AG20443 (cell line): ENCODE results near the gene MAGI1.
A peak's percentile ranks its signal among the peaks of the same experiment; 100 is the strongest.

Source experiments
- DNase-seq: peaks from one replicate; pipeline ENCODE4 v3.0.0; 2012; ENCODE audit warnings: low spot score, mixed read lengths

Gene MAGI1

DNA sequence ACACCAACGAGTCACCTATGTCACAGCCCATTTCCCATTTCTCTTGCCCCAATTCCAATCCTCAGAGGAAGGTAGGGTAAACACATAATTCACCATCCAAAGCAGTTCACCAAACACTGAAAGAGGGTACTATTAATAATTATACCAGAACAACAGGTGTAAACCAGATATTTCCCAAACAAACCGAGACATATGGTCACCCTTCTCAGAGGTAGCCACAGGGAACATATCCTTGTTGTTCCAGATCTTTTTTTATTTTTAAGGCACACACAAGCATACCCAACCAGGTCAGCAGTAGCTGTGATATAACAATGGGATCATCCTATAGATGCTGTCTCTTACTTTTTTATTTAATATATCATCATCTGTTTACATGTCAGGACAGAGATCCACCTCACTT, 24.7 kb downstream of the MAGI1 start:
- DNase-seq = no peak

DNA sequence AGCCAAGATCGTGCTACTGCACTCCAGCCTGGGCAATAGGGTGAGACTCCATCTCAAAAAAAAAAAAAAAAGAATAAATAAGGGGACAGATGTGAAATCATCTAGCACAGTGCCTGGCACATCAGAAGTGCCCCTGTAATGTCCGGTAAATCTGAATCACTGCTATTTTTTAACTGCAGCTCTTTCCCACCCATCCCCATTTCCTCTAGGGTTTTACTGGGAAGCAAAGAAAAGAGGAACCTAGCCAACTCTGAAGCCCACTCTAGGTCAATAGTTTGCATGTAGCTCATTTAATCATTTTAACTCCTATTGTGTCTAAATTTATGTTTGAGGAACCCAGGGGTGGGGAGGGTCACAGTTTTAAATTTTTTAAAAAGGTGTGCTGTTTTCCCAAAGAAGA, 26.0 kb downstream of the MAGI1 start:
- DNase-seq = no peak

DNA sequence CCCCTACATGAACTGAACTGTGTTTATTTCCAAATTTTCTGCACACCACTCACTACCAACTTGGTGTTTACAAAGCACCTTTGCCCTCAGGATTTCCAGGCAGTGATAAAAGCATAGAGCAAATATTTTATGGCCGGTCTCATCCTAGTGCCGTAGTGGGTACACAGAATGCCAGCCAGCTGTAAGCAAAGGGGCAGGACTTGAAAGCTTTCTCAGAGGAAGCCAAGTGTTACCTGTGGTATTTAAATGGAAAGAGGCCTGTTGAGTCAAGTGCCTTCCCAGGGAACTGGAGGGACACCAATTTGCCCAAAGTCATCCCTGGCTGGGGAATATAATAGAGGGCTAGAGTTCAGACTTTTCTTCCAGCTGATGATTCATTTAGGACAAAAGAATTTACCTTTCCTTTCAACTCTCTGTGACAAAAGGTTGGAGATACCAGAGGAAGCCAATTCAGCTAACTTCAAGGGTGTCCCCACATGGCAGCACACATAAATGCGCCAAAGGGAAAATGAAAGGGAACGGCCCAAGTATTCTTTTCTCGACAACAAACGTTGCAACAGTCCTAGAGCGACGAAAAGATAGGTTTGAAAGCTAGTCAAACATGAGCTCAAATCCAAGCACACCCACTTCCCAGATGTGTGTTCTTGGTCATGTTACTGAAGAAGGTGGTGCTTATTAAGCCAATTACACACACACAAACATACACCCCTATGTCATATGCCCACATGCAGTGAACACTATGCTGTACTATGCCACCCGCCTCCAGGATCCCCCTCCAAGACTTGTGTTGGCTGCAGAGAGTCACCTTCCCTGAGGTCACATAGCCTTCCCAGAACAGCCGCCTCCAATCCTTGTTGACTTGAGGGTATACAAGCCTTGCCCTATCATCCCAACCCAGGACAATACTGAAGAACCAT, 27.7 kb downstream of the MAGI1 start:
- no peak for DNase-seq

GRCh38 chr3:66010348-66010738, 28.4 kb downstream of the MAGI1 start:
- no peak for DNase-seq

DNA sequence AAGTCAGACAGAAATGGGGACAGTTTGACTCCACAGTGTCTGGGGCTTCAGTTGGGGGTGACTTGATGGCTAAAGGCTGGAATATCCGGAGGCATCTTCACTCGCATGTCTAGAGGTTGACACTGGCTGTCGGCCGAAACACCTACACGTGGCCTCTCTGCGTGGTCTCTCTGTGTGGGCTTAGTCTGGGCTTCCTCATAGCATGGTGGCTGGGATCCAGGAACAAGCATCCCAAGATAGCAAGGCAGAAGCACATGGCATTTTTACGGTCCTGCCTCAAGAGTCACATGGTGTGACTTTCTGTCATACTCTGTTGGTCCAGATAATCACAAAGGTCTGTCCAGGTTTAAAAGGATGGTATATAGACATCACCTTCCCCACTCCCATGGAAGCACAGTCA, 34.5 kb downstream of the MAGI1 start:
- DNase-seq = no peak

DNA sequence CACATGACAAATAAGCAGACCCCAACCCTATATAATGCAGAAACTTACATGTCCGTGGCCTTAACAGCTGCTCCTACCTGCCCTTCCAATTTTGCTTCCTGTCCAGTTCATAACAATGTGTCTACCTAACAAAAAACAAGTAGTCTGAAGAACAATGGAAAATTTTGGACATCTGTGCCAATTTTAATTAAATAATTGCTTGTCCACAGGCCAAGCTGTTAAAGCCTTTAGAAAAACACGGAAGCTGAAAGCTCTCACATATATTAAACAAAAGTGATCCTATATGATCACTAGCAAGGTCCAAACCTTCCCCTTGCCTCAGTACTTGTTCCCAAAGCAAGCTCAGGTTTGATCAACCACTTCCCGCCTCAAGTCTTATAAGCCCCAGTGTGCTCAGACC, 37.1 kb downstream of the MAGI1 start:
- no peak for DNase-seq

GRCh38 chr3:66000506-66000905, 38.2 kb downstream of the MAGI1 start:
- DNase-seq = no peak

DNA sequence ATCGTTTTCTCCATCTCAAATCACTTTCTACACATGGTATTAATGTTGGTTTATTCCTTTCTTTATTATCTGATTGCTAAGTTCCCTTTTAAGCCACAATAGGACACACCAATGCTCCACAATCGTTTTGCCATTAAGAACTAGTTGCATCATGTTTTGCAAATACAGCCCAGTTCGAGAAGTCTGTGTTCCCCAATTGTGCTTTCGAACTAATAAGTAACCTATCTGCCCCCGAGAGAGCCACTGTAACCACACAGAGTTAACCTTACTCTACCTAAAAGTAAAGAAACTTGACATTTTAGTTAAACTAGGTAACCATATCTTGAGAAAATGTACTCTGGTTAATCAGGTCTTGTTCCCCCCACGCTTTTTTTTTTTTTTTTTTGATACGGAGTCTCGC, 39.1 kb downstream of the MAGI1 start:
- DNase-seq = no peak

GRCh38 chr3:65996589-65996988, 42.1 kb downstream of the MAGI1 start:
- no peak for DNase-seq

DNA sequence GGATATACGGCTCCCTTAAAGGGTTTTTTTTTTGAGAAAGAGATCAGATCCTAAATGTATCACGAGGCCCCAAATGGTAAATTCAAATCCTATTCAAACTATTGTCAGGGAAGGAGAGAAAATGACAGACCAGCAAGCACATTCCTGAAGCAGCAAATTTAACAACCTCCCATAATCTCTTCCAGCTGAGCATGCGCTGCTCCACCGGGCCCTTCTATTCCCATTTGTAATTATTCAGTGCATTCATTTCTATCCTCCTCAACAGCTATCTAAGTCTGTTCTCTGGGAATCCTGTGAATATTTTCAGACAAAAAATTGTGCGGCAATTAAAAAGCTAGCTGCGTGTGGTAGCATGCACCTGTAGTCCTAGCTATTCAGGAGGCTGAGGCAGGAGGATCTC, 43.2 kb downstream of the MAGI1 start:
- DNase-seq = peak; percentile 37

DNA sequence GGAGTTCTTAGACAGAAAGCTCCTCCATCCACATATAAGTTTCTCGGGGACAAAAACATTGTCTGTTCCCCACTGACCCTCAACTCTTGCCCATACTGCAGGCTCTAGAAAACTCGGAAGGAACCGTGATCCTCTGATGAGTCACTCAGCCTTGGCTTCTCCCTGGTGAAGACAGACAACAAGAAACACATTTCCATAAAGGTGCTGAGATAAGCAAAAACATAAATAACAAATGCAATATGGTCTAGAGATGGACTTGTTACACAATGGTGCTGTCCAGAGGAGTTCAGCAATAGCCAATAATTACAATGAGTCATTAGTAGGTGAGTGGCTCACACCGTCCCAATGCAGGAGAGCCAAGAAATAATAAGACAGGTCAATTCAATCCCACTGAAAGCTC, 43.7 kb downstream of the MAGI1 start:
- DNase-seq = peak; percentile 64

GRCh38 chr3:65993134-65993900, 45.4 kb downstream of the MAGI1 start:
- no peak for DNase-seq

GRCh38 chr3:65992106-65992505, 46.6 kb downstream of the MAGI1 start:
- DNase-seq = no peak

GRCh38 chr3:65988411-65989180, 50.1 kb downstream of the MAGI1 start:
- no peak for DNase-seq

DNA sequence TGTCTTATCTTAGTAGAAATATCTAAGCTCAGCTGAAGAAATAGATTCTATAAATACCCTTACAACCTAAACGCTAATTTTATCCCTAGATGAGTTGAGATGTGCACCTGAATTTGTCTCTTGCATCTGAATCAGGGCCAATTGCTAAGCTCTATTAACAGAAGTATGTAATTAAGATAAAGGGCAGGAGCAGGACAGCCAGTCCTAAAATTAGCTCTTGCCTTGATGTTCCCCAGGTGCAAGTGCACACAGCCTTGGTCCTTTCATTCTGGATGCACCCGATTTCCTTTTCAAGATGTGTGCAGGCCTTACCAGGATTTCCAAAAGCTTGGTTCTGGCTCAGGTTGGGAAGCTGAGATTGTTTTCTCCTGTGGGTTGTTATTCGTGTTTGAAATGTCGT, 52.4 kb downstream of the MAGI1 start:
- no peak for DNase-seq

- no peak for DNase-seq
These were observed 53.7 kb downstream of the MAGI1 start for GRCh38 chr3:65984975-65985374.

- DNase-seq = no peak
These were observed 55.6 kb downstream of the MAGI1 start for GRCh38 chr3:65983100-65983499.

GRCh38 chr3:65979731-65980130, 59.0 kb downstream of the MAGI1 start:
- peak; percentile 66 for DNase-seq

DNA sequence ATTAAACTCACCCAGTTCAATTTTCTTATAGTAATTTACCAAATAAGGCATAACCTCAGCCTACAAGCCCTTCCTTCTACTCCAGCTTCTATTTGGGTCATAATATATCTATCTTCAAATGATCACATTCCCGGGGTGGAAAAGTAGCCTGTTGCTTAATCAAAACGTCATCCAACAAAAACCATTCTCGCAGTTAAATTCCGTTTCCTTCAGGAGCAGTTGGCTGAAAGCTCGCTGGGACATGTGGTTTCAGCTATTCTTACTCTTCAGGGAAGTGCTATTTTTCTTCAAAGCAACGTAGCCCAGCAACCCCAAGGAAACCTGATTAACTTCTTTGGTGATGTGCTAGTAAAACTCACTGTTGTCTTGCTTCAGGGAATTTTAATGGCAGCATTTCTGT, 59.6 kb downstream of the MAGI1 start:
- peak; percentile 81 for DNase-seq

- no peak for DNase-seq
These were observed 60.6 kb downstream of the MAGI1 start for GRCh38 chr3:65978116-65978515.

GRCh38 chr3:65975032-65975431, 63.7 kb downstream of the MAGI1 start:
- no peak for DNase-seq

GRCh38 chr3:65974509-65974908, 64.2 kb downstream of the MAGI1 start:
- DNase-seq = no peak

DNA sequence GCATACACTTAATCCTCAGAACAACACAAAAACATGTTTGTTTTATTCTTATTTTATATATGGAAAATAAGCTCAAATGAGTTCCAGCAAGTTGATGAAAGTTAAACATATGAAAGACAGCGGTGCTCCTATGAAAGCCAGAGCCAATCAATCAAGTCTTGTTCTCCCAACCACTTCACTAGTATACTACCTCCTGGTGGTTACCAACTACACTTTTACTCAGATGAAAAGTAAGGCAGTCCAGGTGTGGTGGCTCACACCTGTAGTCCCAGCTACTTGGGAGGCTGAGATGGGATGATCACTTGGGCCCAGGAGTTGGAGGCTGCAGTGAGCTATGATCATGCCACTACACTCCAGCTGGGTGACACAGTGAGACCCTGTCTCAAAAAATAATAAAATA, 66.0 kb downstream of the MAGI1 start:
- no peak for DNase-seq
